Right forelimb (tissue), 1 donor: ENCODE measurements around the gene DAPK1.

ENCODE experiments used
- DNase-seq: peaks from one replicate; pipeline ENCODE4 v3.0.0-alpha.2; 2018

Gene DAPK1

GRCh38 chr9:87597710-87598443 lies 100.2 kb downstream of the DAPK1 start:
- no peak for DNase-seq

GRCh38 chr9:87599901-87600610 lies 102.4 kb downstream of the DAPK1 start:
- DNase-seq: peak; percentile 72

- DNase-seq: no peak
Observed at GRCh38 chr9:87601176-87601575, 103.5 kb downstream of the DAPK1 start.

GRCh38 chr9:87601595-87601994 lies 103.9 kb downstream of the DAPK1 start:
- no peak for DNase-seq

- no peak for DNase-seq
Observed at GRCh38 chr9:87602933-87603643, 105.4 kb downstream of the DAPK1 start.

GRCh38 chr9:87603854-87604490 lies 106.3 kb downstream of the DAPK1 start:
- DNase-seq: no peak

- no peak for DNase-seq
Observed at GRCh38 chr9:87604886-87605588, 107.4 kb downstream of the DAPK1 start.

GRCh38 chr9:87605676-87606075 lies 108.0 kb downstream of the DAPK1 start:
- DNase-seq: no peak

GRCh38 chr9:87606841-87607521 lies 109.3 kb downstream of the DAPK1 start:
- no peak for DNase-seq

GRCh38 chr9:87607859-87608258 lies 110.2 kb downstream of the DAPK1 start:
- DNase-seq: no peak

GRCh38 chr9:87609002-87609401 lies 111.3 kb downstream of the DAPK1 start:
- no peak for DNase-seq

- DNase-seq: no peak
Observed at GRCh38 chr9:87609486-87609885, 111.8 kb downstream of the DAPK1 start.

GRCh38 chr9:87610200-87611155 lies 112.8 kb downstream of the DAPK1 start:
- no peak for DNase-seq

GRCh38 chr9:87611776-87612175 lies 114.1 kb downstream of the DAPK1 start:
- DNase-seq: no peak

- no peak for DNase-seq
Observed at GRCh38 chr9:87612536-87612935, 114.9 kb downstream of the DAPK1 start.

- DNase-seq: no peak
Observed at GRCh38 chr9:87613265-87614111, 115.8 kb downstream of the DAPK1 start.

GRCh38 chr9:87614397-87614796 lies 116.7 kb downstream of the DAPK1 start:
- DNase-seq: no peak

- DNase-seq: no peak
Observed at GRCh38 chr9:87615136-87615535, 117.5 kb downstream of the DAPK1 start.

- DNase-seq: no peak
Observed at GRCh38 chr9:87615547-87616148, 118.0 kb downstream of the DAPK1 start.
